Mucosa of stomach (tissue), 1 donor: ENCODE results near the gene NBPF11.
"Not testable (repeated sequence)": the region's sequence is repeated elsewhere in the genome, so short reads cannot be mapped to it uniquely, and the experiment has no call there.

ENCODE experiments used
- H3K27me3 ChIP-seq: one replicate; pipeline ENCODE4 v1.7.0; 2013; ENCODE audit warnings: mild to moderate bottlenecking, low read length; ENCODE audit not compliant: control insufficient read depth, insufficient read depth
- H3K36me3 ChIP-seq: one replicate; pipeline ENCODE4 v1.7.0; 2013; ENCODE audit warnings: low read length; ENCODE audit not compliant: control insufficient read depth, insufficient read depth
- H3K4me1 ChIP-seq: one replicate; pipeline ENCODE4 v1.7.0; 2013; ENCODE audit warnings: mild to moderate bottlenecking, low read length; ENCODE audit not compliant: control insufficient read depth, insufficient read depth
- H3K4me3 ChIP-seq: one replicate; pipeline ENCODE4 v1.7.0; 2013; ENCODE audit warnings: low read length
- H3K9ac ChIP-seq: one replicate; pipeline ENCODE4 v1.7.0; 2013; ENCODE audit warnings: mild to moderate bottlenecking, low read length, moderate library complexity
- H3K9me3 ChIP-seq: one replicate; pipeline ENCODE4 v1.7.0; 2013; ENCODE audit warnings: mild to moderate bottlenecking, low read length, moderate library complexity; ENCODE audit not compliant: control insufficient read depth
- donor health status: Pancreatic carcinoma.

Gene NBPF11

DNA sequence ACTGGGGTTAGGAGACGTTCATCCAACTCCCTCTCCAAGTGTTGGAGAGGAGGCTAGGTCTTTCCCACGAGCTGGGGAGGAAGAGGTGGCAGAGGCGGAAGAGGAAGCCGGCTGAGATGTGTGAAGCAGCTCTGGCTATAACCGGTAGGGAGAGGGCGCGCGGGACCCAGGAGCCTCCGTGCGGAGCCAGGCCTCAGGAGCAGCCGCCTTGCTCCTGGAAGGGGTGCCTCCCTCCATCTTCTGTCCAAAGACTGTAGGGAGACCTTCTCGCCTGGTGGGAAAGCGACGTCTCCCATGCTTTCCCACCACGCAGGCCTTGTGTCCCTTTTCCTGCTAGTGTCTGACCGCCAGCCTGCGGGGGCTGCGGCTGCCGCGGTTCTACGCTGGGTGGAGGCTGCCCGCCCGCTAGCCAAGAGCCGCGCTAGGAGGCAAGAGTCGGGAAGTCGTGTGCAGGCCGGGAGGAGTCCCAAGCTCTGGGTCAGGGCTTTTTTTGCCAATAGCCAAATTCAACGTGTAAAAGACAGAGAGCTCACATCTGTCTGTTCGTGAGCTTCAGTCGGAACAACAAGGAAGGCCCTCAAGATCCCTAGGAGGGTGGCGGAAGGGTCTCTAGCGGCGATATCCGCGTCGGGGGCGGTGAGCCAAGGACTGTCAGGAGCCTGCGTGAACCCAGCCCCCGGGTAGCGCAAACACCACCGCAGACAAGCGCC, 8.4 kb upstream of the NBPF11 start:
- H3K9ac ChIP-seq = no peak overlapping the region
- peaks cover 18% of the 10 kb centered on the region for H3K4me1 ChIP-seq
- no peak overlapping the region for H3K4me3 ChIP-seq
- peaks cover 30% of the 10 kb centered on the region for H3K27me3 ChIP-seq
- no peaks in the 10 kb centered on the region for H3K9me3 ChIP-seq
- H3K36me3 ChIP-seq = no peaks in the 10 kb centered on the region

GRCh38 chr1:148160048-148160342, 7.9 kb upstream of the NBPF11 start:
- Histone ChIP-seq H3K4me3 (no peak overlapping the region), H3K4me1 (peaks cover 18% of the 10 kb centered on the region), H3K9ac (no peak overlapping the region), H3K27me3 (peaks cover 30% of the 10 kb centered on the region), H3K9me3 (no peaks in the 10 kb centered on the region), H3K36me3 (no peaks in the 10 kb centered on the region)

- Histone ChIP-seq H3K9ac (no peak overlapping the region), H3K4me3 (no peak overlapping the region), H3K9me3 (no peaks in the 10 kb centered on the region), H3K4me1 (peaks cover 18% of the 10 kb centered on the region), H3K36me3 (no peaks in the 10 kb centered on the region), H3K27me3 (peaks cover 30% of the 10 kb centered on the region)
Measured at GRCh38 chr1:148158341-148159003, 6.4 kb upstream of the NBPF11 start.

DNA sequence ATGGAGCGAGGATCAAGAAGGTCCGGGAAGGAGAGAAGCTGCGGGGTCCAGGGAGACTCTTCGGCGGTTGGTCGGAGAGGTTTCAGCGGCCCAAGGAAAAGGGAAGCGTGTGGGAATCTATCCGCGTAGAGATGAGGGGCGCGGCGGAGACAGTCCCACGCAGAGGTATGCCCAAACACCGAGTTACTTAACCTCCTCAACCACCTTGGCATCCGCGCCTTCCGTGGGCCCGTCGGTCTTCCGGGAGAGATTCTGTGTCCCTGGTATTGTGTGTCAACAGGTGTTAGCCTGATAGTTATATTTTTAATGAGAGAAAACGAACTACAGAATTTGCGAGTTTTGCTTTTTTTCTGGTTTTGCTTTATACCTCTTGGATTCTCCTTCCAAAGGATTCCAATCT, 5.7 kb upstream of the NBPF11 start:
- Histone ChIP-seq H3K4me1 (peaks cover 15% of the 10 kb centered on the region), H3K27me3 (peaks cover 30% of the 10 kb centered on the region)
- H3K36me3 ChIP-seq, H3K9me3 ChIP-seq, H3K9ac ChIP-seq, H3K4me3 ChIP-seq: not testable (repeated sequence)

DNA sequence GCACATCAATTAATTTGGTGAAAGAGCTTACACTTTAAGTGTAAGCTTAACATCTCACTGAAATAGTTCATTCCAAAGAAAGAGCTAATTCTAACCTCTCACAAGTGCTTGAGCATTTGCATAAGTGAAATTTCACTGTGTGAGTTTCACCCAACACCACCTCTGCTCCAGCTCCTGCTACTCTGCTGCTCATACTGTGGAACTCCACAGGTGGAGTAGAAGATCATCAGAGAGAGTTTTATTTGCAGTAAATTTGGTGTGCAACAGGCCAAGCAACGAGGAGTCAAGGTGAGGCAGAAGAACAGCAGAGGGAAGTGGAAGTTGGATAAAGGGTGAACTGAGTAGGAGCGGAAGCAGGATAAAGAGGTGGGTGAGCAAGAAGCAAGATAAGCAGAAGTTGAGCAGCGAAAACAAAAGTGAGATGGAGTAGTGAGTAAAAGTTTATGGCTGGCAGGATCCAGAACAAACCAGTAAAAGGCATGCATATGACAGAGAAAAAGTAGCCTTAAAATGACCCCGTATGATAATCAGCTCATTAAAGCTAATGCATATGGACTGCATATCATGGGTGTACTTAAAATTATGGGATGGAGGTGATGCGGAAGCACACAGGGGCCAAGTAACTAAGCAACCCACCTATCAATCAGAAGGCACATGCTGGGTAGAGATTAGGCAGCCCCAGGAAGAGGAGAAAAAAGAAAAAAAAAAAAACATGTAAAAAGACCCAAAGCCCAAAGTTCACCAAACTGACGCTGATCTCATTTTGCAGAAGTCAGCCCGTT, 3.6 kb upstream of the NBPF11 start:
- not testable (repeated sequence) for H3K9ac ChIP-seq, H3K4me1 ChIP-seq, H3K9me3 ChIP-seq, H3K36me3 ChIP-seq, H3K4me3 ChIP-seq
- peaks cover 19% of the 10 kb centered on the region for H3K27me3 ChIP-seq

DNA sequence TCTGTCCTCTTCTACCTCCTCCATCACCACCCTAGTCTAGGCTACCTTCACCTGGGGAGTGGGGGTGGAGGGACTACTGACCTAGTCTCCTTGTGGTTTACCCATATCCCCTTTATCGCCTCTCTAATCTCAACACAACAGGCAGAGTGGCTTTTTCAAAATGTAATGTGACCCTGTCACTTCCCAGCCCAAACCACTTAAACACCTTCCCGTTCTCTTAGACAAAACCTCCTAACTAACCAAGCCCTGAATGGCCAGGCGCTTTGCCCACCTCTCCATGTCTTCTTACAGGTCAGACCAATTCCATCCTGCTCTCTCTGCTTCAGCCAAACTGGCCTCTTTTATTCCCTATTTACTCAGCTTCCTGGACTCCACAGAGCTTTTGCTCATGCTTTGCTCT, 714 bp upstream of the NBPF11 start:
- not testable (repeated sequence) for H3K9ac ChIP-seq, H3K4me1 ChIP-seq, H3K27me3 ChIP-seq, H3K4me3 ChIP-seq, H3K36me3 ChIP-seq, H3K9me3 ChIP-seq

- H3K9ac ChIP-seq = peak overlapping the region; percentile 66
- not testable (repeated sequence) for H3K27me3 ChIP-seq
- peak overlapping the region; percentile 4 for H3K4me3 ChIP-seq
Measured at GRCh38 chr1:148151371-148151819, 686 bp downstream of the NBPF11 start.

GRCh38 chr1:148150945-148151344, 1.1 kb downstream of the NBPF11 start:
- H3K4me3 ChIP-seq = peak overlapping the region; percentile 4
- peak overlapping the region; percentile 66 for H3K9ac ChIP-seq
- not testable (repeated sequence) for H3K36me3 ChIP-seq, H3K27me3 ChIP-seq, H3K9me3 ChIP-seq, H3K4me1 ChIP-seq

More at GRCh38 chr1:148151371-148151819, 686 bp downstream of the NBPF11 start:
- not testable (repeated sequence) for H3K4me1 ChIP-seq, H3K9me3 ChIP-seq, H3K36me3 ChIP-seq

- not testable (repeated sequence) for H3K27me3 ChIP-seq, H3K9ac ChIP-seq, H3K36me3 ChIP-seq, H3K4me1 ChIP-seq, H3K9me3 ChIP-seq, H3K4me3 ChIP-seq
Measured at GRCh38 chr1:148150014-148150413, 2.1 kb downstream of the NBPF11 start.

GRCh38 chr1:148149050-148149815, 2.8 kb downstream of the NBPF11 start:
- H3K4me3 ChIP-seq, H3K9ac ChIP-seq, H3K27me3 ChIP-seq, H3K4me1 ChIP-seq, H3K9me3 ChIP-seq, H3K36me3 ChIP-seq: not testable (repeated sequence)

DNA sequence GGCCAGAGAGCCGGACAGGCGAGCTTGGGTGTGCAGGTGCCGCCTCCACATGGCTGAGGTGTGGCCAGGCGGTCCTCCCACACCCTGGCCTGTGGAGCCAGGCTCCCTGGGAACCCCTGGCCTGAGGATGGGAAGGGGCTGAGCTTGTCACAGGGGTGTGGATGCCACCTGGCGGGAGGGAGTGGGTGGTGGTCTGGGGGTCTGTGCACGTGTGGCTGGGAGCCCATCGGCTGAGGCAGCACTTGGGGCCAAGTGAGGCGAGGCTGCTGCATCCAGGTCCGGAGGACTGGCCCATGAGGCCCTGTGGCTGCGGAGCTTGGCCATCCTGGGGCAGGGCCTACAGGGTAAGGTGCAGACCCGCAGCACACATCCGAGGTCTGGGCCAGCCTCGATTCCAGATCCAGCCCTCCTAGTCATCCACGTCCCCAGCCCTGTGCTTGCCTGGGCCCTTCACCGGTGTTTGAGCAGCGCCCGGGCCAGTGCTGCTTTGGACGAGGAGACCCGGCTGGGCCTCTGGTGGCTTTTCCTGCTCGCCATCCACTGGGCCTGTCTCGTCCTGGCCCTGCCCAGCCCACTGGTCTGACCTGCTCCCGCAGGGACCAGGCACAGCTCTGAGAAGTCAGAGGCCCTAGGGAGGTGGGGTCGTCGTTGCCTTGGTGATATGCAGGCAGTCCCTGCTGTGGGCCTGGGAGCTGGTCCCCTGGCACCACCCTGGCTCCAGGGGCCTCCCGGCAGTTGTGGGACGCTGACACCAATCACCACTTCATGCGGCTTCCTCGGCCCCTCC, 4.8 kb downstream of the NBPF11 start:
- not testable (repeated sequence) for H3K4me3 ChIP-seq, H3K36me3 ChIP-seq, H3K9ac ChIP-seq, H3K9me3 ChIP-seq, H3K27me3 ChIP-seq, H3K4me1 ChIP-seq
